A549 (cell line): ENCODE data around the gene STXBP4. TPM values are rescaled to one million over a fixed set of nuclear protein-coding genes. Genes with fewer than 3 reads are reported as not detected.
"Not testable (repeated sequence)": the region's sequence is repeated elsewhere in the genome, so short reads cannot be mapped to it uniquely, and the experiment has no call there.

Source experiments
- ATAC-seq, 2 experiments: fragments of 200-7000 bp in 1 of 2; fragments of >200 bp in 1 of 2; cut with Nextera tagmentation in 1 of 2; cut with Tn5 transposase in 1 of 2; 3 replicates each; pipeline versions ENCODE4 v1.8.0 to v1.9.1; 2018 to 2020; ENCODE audit warnings: mild to moderate bottlenecking in 1 of 2, moderate library complexity in 1 of 2
- CTCF ChIA-PET: fragments of 300-600 bp; sonication (Branson Sonifier 250); formaldehyde crosslinking; extraction: SDS; loops from one replicate; lab custom pipeline; 2021; ENCODE audit warnings: antibody characterized with exemption, inconsistent platforms; lab: Yijun Ruan, JAX
- POLR2A ChIA-PET: fragments of 350-600 bp; formaldehyde crosslinking; extraction: SDS; loops from one replicate; lab custom pipeline; 2021; ENCODE audit warnings: antibody characterized with exemption, inconsistent platforms; lab: Yijun Ruan, JAX
- DNase-seq, 2 experiments: peaks; one replicate each; pipeline versions ENCODE4 v3.0.0 to v3.0.0-alpha.2; 2011 to 2016; ENCODE audit warnings: low read depth in 1 of 2, low spot score in 1 of 2
- FAIRE-seq: peaks from 2 replicates; lab custom pipeline; 2011; peaks lifted over from hg19 to GRCh38; lab: Jason Lieb, UNC
- H3K27ac ChIP-seq, 2 experiments: fragments of >200 bp; sonication (Bioruptor Twin); formaldehyde crosslinking; 3 replicates each; pipeline ENCODE4 v1.5.1; 2016 to 2017
- H3K4me1 ChIP-seq: fragments of >200 bp; sonication (Bioruptor Twin); formaldehyde crosslinking; 3 replicates; pipeline ENCODE4 v1.6.1; 2016
- H3K4me2 ChIP-seq: fragments of >200 bp; sonication (Bioruptor Twin); formaldehyde crosslinking; 3 replicates; pipeline ENCODE4 v1.6.1; 2016
- H3K4me3 ChIP-seq: fragments of >200 bp; sonication (Bioruptor Twin); formaldehyde crosslinking; 3 replicates; pipeline ENCODE4 v1.5.1; 2016
- H3K9me3 ChIP-seq: fragments of >200 bp; sonication (Bioruptor Twin); formaldehyde crosslinking; 3 replicates; pipeline ENCODE4 v1.6.1; 2016
- BCL3 ChIP-seq: fragments of >200 bp; sonication (Bioruptor Twin); formaldehyde crosslinking; IDR thresholded peaks from 3 replicates; pipeline ENCODE4 v1.6.1; 2016
- BHLHE40 ChIP-seq: IDR thresholded peaks from 2 replicates; pipeline ENCODE4 v1.6.1; 2012; ENCODE audit warnings: low read depth, low read length, inconsistent platforms
- E2F6 ChIP-seq: IDR thresholded peaks from 2 replicates; pipeline ENCODE4 v1.6.1; 2012; ENCODE audit warnings: low read depth, borderline replicate concordance
- GATA3 ChIP-seq: IDR thresholded peaks from 2 replicates; pipeline ENCODE4 v1.6.1; 2012; ENCODE audit warnings: borderline replicate concordance
- HMGXB4 ChIP-seq: fragments of 250-450 bp; sonication (Bioruptor Pico); IDR thresholded peaks from 2 replicates; pipeline ENCODE4 v1.5.0; 2021; ENCODE audit warnings: mild to moderate bottlenecking, moderate library complexity, borderline replicate concordance
- JUNB ChIP-seq: fragments of >200 bp; sonication (Bioruptor Twin); formaldehyde crosslinking; IDR thresholded peaks from 2 replicates; pipeline ENCODE4 v1.6.1; 2016
- MAFK ChIP-seq: fragments of 450-650 bp; IDR thresholded peaks from 2 replicates; pipeline ENCODE4 v1.6.1; 2014; ENCODE audit not compliant: partially characterized antibody
- MAX ChIP-seq: IDR thresholded peaks from 2 replicates; pipeline ENCODE4 v1.6.1; 2012
- MAZ ChIP-seq: fragments of 150-350 bp; IDR thresholded peaks from 2 replicates; pipeline ENCODE4 v1.6.1; 2014; ENCODE audit warnings: antibody characterized with exemption, low read depth, low read length, borderline replicate concordance
- NFE2L2 ChIP-seq: fragments of 150-350 bp; conservative IDR thresholded peaks from 2 replicates; pipeline ENCODE4 v1.6.1; 2014; ENCODE audit warnings: low read length
- NPAS2 ChIP-seq: fragments of 250-450 bp; sonication (Bioruptor Pico); IDR thresholded peaks from 2 replicates; pipeline ENCODE4 v1.8.0; 2022; ENCODE audit warnings: mild to moderate bottlenecking, moderate library complexity, borderline replicate concordance
- NR3C1 ChIP-seq: fragments of >200 bp; sonication (Bioruptor Twin); formaldehyde crosslinking; IDR thresholded peaks from 3 replicates; pipeline ENCODE4 v1.6.1; 2017
- POLR2AphosphoS2 ChIP-seq: conservative IDR thresholded peaks from 2 replicates; pipeline ENCODE4 v1.6.1; 2012; ENCODE audit warnings: low read length, improper control_type of control experiment, inconsistent platforms
- RNF2 ChIP-seq: fragments of 200-600 bp; sonication (generic); IDR thresholded peaks from 2 replicates; pipeline ENCODE4 v1.6.1; 2016; ENCODE audit warnings: low read depth, mild to moderate bottlenecking, antibody characterized with exemption, moderate library complexity, borderline replicate concordance
- TP53 ChIP-seq: fragments of 250-450 bp; sonication (Bioruptor Pico); IDR thresholded peaks from 2 replicates; pipeline ENCODE4 v1.5.0; 2021; ENCODE audit warnings: mild to moderate bottlenecking, moderate library complexity
- ZC3H11A ChIP-seq: fragments of 450-650 bp; IDR thresholded peaks from 2 replicates; pipeline ENCODE4 v1.6.1; 2014; ENCODE audit warnings: antibody characterized with exemption, mild to moderate bottlenecking
- ZFP36 ChIP-seq: fragments of 450-650 bp; IDR thresholded peaks from 2 replicates; pipeline ENCODE4 v1.6.1; 2014; ENCODE audit warnings: borderline replicate concordance; ENCODE audit not compliant: partially characterized antibody
- ZSCAN20 ChIP-seq: fragments of 250-450 bp; sonication (Bioruptor Pico); IDR thresholded peaks from 2 replicates; pipeline ENCODE4 v1.8.0; 2022; ENCODE audit warnings: mild to moderate bottlenecking, moderate library complexity
- WGBS: methylation state at CpG from one replicate; pipeline ENCODE4 v1.1.6; 2017; ENCODE audit errors: missing lambda C conversion rate; 5-methylcytosine and 5-hydroxymethylcytosine counted together
- polyA plus RNA-seq, 4 experiments: library from polyadenylated mRNA; depleted of rRNA in 3 of 4; stranded (reverse); fragments of >200 nt; fragmentation: RNase III in 1 of 4; extraction: RNeasy Plus Mini Kit Qiagen cat#74134 plus additional on column Dnase treatment in 1 of 4; gene quantifications; 2 replicates in 3 of 4; 3 replicates in 1 of 4; pipeline ENCODE4 v1.2.3, GENCODE V29; 2011 to 2017

Gene STXBP4
- polyA plus RNA-seq, 2 of the 4 experiments (the other 2 are of a cell fraction), result 9.0 to 16.0 TPM

GRCh38 chr17:55072898-55073297 is 104.3 kb downstream of the STXBP4 start:
- no peaks in the 10 kb centered on the region for H3K4me1 ChIP-seq
- no peak overlapping the region for H3K4me3 ChIP-seq
- no peak overlapping the region for H3K27ac ChIP-seq
- ChIA-PET CTCF (no interaction called here), POLR2A (no interaction called here)
- FAIRE-seq, result no peak
- no peak for TF ChIP-seq NFE2L2
- no peak for TF ChIP-seq RNF2
- no peak for TF ChIP-seq TP53 (CRISPR knock-in tag)
- no peak for TF ChIP-seq POLR2AphosphoS2
- no peak for TF ChIP-seq MAZ
- no peak for TF ChIP-seq MAX
- TF ChIP-seq NPAS2 (CRISPR knock-in tag), result no peak
- TF ChIP-seq ZSCAN20, result no peak
- TF ChIP-seq GATA3, result no peak
- ATAC-seq, result no peak
- WGBS, result 94% methylated on average over 4 of the region's 4 CpGs
- DNase-seq, result no peak
- H3K4me2 ChIP-seq, result no peak overlapping the region
- no peaks in the 10 kb centered on the region for H3K9me3 ChIP-seq

- FAIRE-seq, H3K4me2 ChIP-seq, DNase-seq, H3K9me3 ChIP-seq, CTCF ChIA-PET, H3K4me1 ChIP-seq, ATAC-seq, H3K27ac ChIP-seq, POLR2A ChIA-PET, H3K4me3 ChIP-seq: not testable (repeated sequence)
- 90% methylated on average over 4 of the region's 4 CpGs for WGBS
These were observed 104.9 kb downstream of the STXBP4 start for GRCh38 chr17:55073467-55073866.

- no peak overlapping the region for H3K27ac ChIP-seq
- H3K9me3 ChIP-seq, result no peaks in the 10 kb centered on the region
- ChIA-PET CTCF (no interaction called here), POLR2A (no interaction called here)
- 76% methylated on average over 1 of the region's 1 CpG for WGBS
- FAIRE-seq (no peak), ATAC-seq (no peak), DNase-seq (no peak)
- TF ChIP-seq BCL3 (no peak), JUNB (no peak), HMGXB4 (CRISPR knock-in tag) (no peak), NR3C1 (no peak), POLR2AphosphoS2 (no peak), TP53 (CRISPR knock-in tag) (no peak), BHLHE40 (no peak), ZC3H11A (no peak), ZFP36 (no peak), NPAS2 (CRISPR knock-in tag) (no peak), E2F6 (no peak), MAFK (no peak), MAX (no peak), MAZ (no peak)
- H3K4me3 ChIP-seq, result no peak overlapping the region
- H3K4me2 ChIP-seq, result no peak overlapping the region
- H3K4me1 ChIP-seq, result peaks cover 5% of the 10 kb centered on the region; the same call in 2 of the 3 replicates
These were observed 113.0 kb downstream of the STXBP4 start for GRCh38 chr17:55081559-55081958.
